Gastrocnemius medialis (tissue), 4 donors: ENCODE data around the gene RNF220. TPM values are rescaled to one million over a fixed set of nuclear protein-coding genes. Genes with fewer than 3 reads are reported as not detected.

Source experiments
- ATAC-seq, 2 donors: fragments of 150-250 bp; one replicate each; pipeline ENCODE4 v1.9.1; 2016
- DNase-seq, 2 donors: peaks; one replicate each; pipeline ENCODE4 v3.0.0-alpha.2; 2019
- H3K27ac ChIP-seq, 4 donors: fragments of 200-600 bp; sonication (generic); 1 replicate in 1 of 4; 2 replicates in 3 of 4; pipeline ENCODE4 v1.5.1; 2016 to 2018; ENCODE audit warnings: mild to moderate bottlenecking in 2 of 4, moderate library complexity in 1 of 4
- H3K27me3 ChIP-seq, 3 donors: fragments of 200-600 bp; sonication (generic) in 2 of 3; 1 replicate in 1 of 3; 2 replicates in 2 of 3; pipeline versions ENCODE4 v1.5.1 to v1.6.0; 2016 to 2019; ENCODE audit warnings: mild to moderate bottlenecking in 1 of 3, moderate library complexity in 1 of 3
- H3K36me3 ChIP-seq, 2 donors: fragments of 200-600 bp; sonication (generic) in 1 of 2; one replicate each; pipeline ENCODE4 v1.5.1; 2017 to 2018
- H3K4me1 ChIP-seq, 2 donors: fragments of 200-600 bp; sonication (generic) in 1 of 2; one replicate each; pipeline ENCODE4 v1.5.1; 2016 to 2017; ENCODE audit warnings: mild to moderate bottlenecking in 2 of 2
- H3K4me3 ChIP-seq, 4 donors: fragments of 200-600 bp; sonication (generic) in 3 of 4; 1 replicate in 1 of 4; 2 replicates in 3 of 4; pipeline ENCODE4 v1.5.1; 2016 to 2019; ENCODE audit warnings: mild to moderate bottlenecking in 2 of 4
- H3K9me3 ChIP-seq, 3 donors: fragments of 200-600 bp; sonication (generic) in 2 of 3; 1 replicate in 1 of 3; 2 replicates in 2 of 3; pipeline ENCODE4 v1.5.1; 2016 to 2019
- POLR2A ChIP-seq, 2 donors: fragments of 450-650 bp; IDR thresholded peaks; one replicate each; pipeline ENCODE4 v1.6.1; 2017; ENCODE audit warnings: antibody characterized with exemption in 2 of 2, mild to moderate bottlenecking in 2 of 2, moderate library complexity in 2 of 2
- in situ Hi-C, 4 donors: fragments of 200-750 bp; cut with MboI; loops; one replicate each; pipeline versions ENCODE4 v1.15.0 to v1.8.0; 2017; ENCODE audit warnings: low sequenced_read_pairs in 4 of 4
- intact Hi-C: fragments of 100-400 bp; cut with DNase I; formaldehyde crosslinking; loops from one replicate; pipeline ENCODE4 v1.15.1; 2023; ENCODE audit warnings: low total_unique reads
- total RNA-seq, 4 donors: library from RNA; depleted of rRNA; stranded (reverse); fragments of >200 nt; gene quantifications; one replicate each; pipeline versions ENCODE4 v1.1.0 to v1.2.3, GENCODE V29; 2016
- TF ChIP-seq, protein P1 (sequence below), 5 experiments: fragments of 450-650 bp in 3 of 5; fragments of 200-600 bp in 2 of 5; sonication (generic) in 2 of 5; IDR thresholded peaks in 4 of 5; conservative IDR thresholded peaks in 1 of 5; 1 replicate in 4 of 5; 2 replicates in 1 of 5; pipeline ENCODE4 v1.5.1; 2016 to 2019; ENCODE audit warnings: antibody characterized with exemption in 5 of 5, mild to moderate bottlenecking in 3 of 5, moderate library complexity in 3 of 5

RNF220 gene
- total RNA-seq, 4 donors from 2014 or later, result 91.2 to 172 (median 128) TPM

GRCh38 chr1:44674113-44675000 lies 269.3 kb downstream of the RNF220 start, which contains the start of the genes ARMH1 and TMEM53:
TSS of gene ARMH1 (plus strand) at chr1:44674714. CDS start at chr1:44689698, 14,984 bp downstream.
TSS of gene TMEM53 (minus strand) at chr1:44674481. CDS start at chr1:44674391, 90 bp downstream.
- peak within 1 kb of the TSS; percentile 62 to 88 (median 69) for H3K4me3 ChIP-seq
- H3K27ac ChIP-seq, result peak within 1 kb of the TSS; percentile 88 to 99 (median 95)
- peak; percentile 58 to 63 for TF ChIP-seq POLR2A (IDR thresholded peaks at IDR 0.05)
- TF ChIP-seq, protein P1, sequence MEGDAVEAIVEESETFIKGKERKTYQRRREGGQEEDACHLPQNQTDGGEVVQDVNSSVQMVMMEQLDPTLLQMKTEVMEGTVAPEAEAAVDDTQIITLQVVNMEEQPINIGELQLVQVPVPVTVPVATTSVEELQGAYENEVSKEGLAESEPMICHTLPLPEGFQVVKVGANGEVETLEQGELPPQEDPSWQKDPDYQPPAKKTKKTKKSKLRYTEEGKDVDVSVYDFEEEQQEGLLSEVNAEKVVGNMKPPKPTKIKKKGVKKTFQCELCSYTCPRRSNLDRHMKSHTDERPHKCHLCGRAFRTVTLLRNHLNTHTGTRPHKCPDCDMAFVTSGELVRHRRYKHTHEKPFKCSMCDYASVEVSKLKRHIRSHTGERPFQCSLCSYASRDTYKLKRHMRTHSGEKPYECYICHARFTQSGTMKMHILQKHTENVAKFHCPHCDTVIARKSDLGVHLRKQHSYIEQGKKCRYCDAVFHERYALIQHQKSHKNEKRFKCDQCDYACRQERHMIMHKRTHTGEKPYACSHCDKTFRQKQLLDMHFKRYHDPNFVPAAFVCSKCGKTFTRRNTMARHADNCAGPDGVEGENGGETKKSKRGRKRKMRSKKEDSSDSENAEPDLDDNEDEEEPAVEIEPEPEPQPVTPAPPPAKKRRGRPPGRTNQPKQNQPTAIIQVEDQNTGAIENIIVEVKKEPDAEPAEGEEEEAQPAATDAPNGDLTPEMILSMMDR (IDR thresholded peaks at IDR 0.05 in 4 of 5, conservative IDR thresholded peaks at IDR 0.05 in 1 of 5), result no peak
- DNase-seq, result peak; percentile 99 to 100
- no peaks in the 10 kb centered on the region for H3K9me3 ChIP-seq
- H3K36me3 ChIP-seq, result no peaks in the 10 kb centered on the region
- peak; percentile 93 to 95 for ATAC-seq
- intact Hi-C loops (loop anchor here (2.0 to 5.0 kb wide), 2 partner anchors 42 to 56 kb away; partner anchors contain the start of gene RNU5D-1), in situ Hi-C loops (no loop called here)
- H3K27me3 ChIP-seq, result no peaks in the 10 kb centered on the region
- H3K4me1 ChIP-seq, result peaks cover 21 to 44% of the 10 kb centered on the region in 2 donors

GRCh38 chr1:44675186-44675585 lies 270.1 kb downstream of the RNF220 start:
- peak overlapping the region; percentile 88 to 99 (median 95) for H3K27ac ChIP-seq
- in situ Hi-C loops (no loop called here), intact Hi-C loops (loop anchor here (2.0 kb wide), 1 partner anchor 56 kb away; the partner anchor contains the start of gene RNU5D-1)
- DNase-seq (no peak), ATAC-seq (no peak)
- no peaks in the 10 kb centered on the region for H3K27me3 ChIP-seq
- peaks cover 21 to 44% of the 10 kb centered on the region in 2 donors for H3K4me1 ChIP-seq
- H3K36me3 ChIP-seq, result no peaks in the 10 kb centered on the region
- no peak for TF ChIP-seq POLR2A (IDR thresholded peaks at IDR 0.05)
- TF ChIP-seq, protein P1 (IDR thresholded peaks at IDR 0.05 in 4 of 5, conservative IDR thresholded peaks at IDR 0.05 in 1 of 5), result no peak
- H3K9me3 ChIP-seq, result no peaks in the 10 kb centered on the region
- H3K4me3 ChIP-seq, result peak overlapping the region; percentile 62 to 88 (median 69)

- peak overlapping the region; percentile 24 to 54 (median 50) for H3K27ac ChIP-seq
- DNase-seq, result no peak
- intact Hi-C loops, result no loop called here
- TF ChIP-seq, protein P1 (IDR thresholded peaks at IDR 0.05 in 4 of 5, conservative IDR thresholded peaks at IDR 0.05 in 1 of 5), result no peak
- no peak for TF ChIP-seq POLR2A (IDR thresholded peaks at IDR 0.05)
- H3K36me3 ChIP-seq, result no peaks in the 10 kb centered on the region
- in situ Hi-C loops, result no loop called here
- H3K4me3 ChIP-seq, result no peak overlapping the region
- peaks cover 21 to 44% of the 10 kb centered on the region in 2 donors for H3K4me1 ChIP-seq
- H3K9me3 ChIP-seq, result no peaks in the 10 kb centered on the region
- no peaks in the 10 kb centered on the region for H3K27me3 ChIP-seq
- no peak for ATAC-seq
Observed at GRCh38 chr1:44676484-44677200, 271.6 kb downstream of the RNF220 start.

GRCh38 chr1:44677201-44677766 lies 272.2 kb downstream of the RNF220 start:
- DNase-seq (no peak), ATAC-seq (no peak)
- Histone ChIP-seq H3K4me3 (no peak overlapping the region), H3K27ac (peak overlapping the region in 3 of 4 donors; percentile 4 to 54 (median 53)), H3K4me1 (peaks cover 21 to 39% of the 10 kb centered on the region in 2 donors), H3K9me3 (no peaks in the 10 kb centered on the region), H3K27me3 (no peaks in the 10 kb centered on the region), H3K36me3 (no peaks in the 10 kb centered on the region)
- in situ Hi-C loops (no loop called here), intact Hi-C loops (no loop called here)
- no peak for TF ChIP-seq POLR2A (IDR thresholded peaks at IDR 0.05)
- TF ChIP-seq, protein P1 (IDR thresholded peaks at IDR 0.05 in 4 of 5, conservative IDR thresholded peaks at IDR 0.05 in 1 of 5), result peak in 1 of 5 experiments; percentile 26
